H1 (cell line): ENCODE data around the gene SIK3. TPM values are rescaled to one million over a fixed set of nuclear protein-coding genes. Genes with fewer than 3 reads are reported as not detected.

Experiments used
- CTCF ChIA-PET: fragments of 300-600 bp; sonication (Branson Sonifier 250); formaldehyde crosslinking; loops from one replicate; lab custom pipeline; 2021; ENCODE audit not compliant: partially characterized antibody; lab: Charles Lee
- POLR2A ChIA-PET: fragments of 300-600 bp; sonication (Branson Sonifier 250); formaldehyde crosslinking; loops from one replicate; lab custom pipeline; 2021; ENCODE audit warnings: inconsistent platforms; ENCODE audit not compliant: partially characterized antibody; lab: Charles Lee
- DNase-seq, 2 experiments: peaks; one replicate each; pipeline versions ENCODE4 v3.0.0 to v3.0.0-alpha.2; 2010 to 2022; ENCODE audit warnings: low spot score in 2 of 2, low read depth in 1 of 2, mixed read lengths in 1 of 2
- FAIRE-seq: peaks from 2 replicates; lab custom pipeline; 2011; peaks lifted over from hg19 to GRCh38; lab: Jason Lieb, UNC
- H2AFZ ChIP-seq: 2 replicates; pipeline ENCODE4 v1.8.1; 2012; ENCODE audit warnings: low read length, inconsistent platforms
- H2AK5ac ChIP-seq: 2 replicates; pipeline ENCODE4 v1.6.1; 2013; ENCODE audit warnings: low read depth, low read length
- H2BK120ac ChIP-seq: replicated peaks from 2 replicates; pipeline ENCODE3; 2013; ENCODE audit warnings: low read depth, low read length, inconsistent platforms
- H2BK12ac ChIP-seq: 2 replicates; pipeline ENCODE4 v1.6.1; 2013; ENCODE audit warnings: low read depth, low read length
- H2BK15ac ChIP-seq: 2 replicates; pipeline ENCODE4 v1.6.1; 2013; ENCODE audit warnings: low read length
- H2BK20ac ChIP-seq: 2 replicates; pipeline ENCODE4 v1.6.1; 2013; ENCODE audit warnings: low read length
- H2BK5ac ChIP-seq: 2 replicates; pipeline ENCODE4 v1.6.1; 2013; ENCODE audit warnings: low read depth, low read length
- H3K14ac ChIP-seq: 2 replicates; pipeline ENCODE4 v1.6.1; 2013; ENCODE audit warnings: inconsistent platforms; ENCODE audit not compliant: insufficient read length
- H3K18ac ChIP-seq: 2 replicates; pipeline ENCODE4 v1.6.1; 2013; ENCODE audit warnings: low read length; ENCODE audit errors: extremely low read depth
- H3K23ac ChIP-seq: 2 replicates; pipeline ENCODE4 v1.6.1; 2013; ENCODE audit warnings: inconsistent platforms; ENCODE audit not compliant: insufficient read length
- H3K23me2 ChIP-seq: 2 replicates; pipeline ENCODE4 v1.6.1; 2013; ENCODE audit warnings: low read depth, low read length
- H3K27ac ChIP-seq: 2 replicates; pipeline ENCODE4 v1.6.1; 2011; ENCODE audit warnings: low read depth, low read length, inconsistent platforms
- H3K27me3 ChIP-seq, 4 experiments: replicated peaks in 1 of 4; 1 replicate in 1 of 4; 2 replicates in 3 of 4; pipeline versions ENCODE4 v1.6.1 to v1.8.1; 2011 to 2013; ENCODE audit warnings: low read length in 3 of 4, mild to moderate bottlenecking in 3 of 4, inconsistent platforms in 2 of 4, mixed read lengths in 2 of 4, moderate library complexity in 1 of 4; ENCODE audit not compliant: control insufficient read depth in 3 of 4, insufficient read depth in 3 of 4; ENCODE audit errors: extremely low read depth in 1 of 4
- H3K36me3 ChIP-seq, 4 experiments: 2 replicates each; pipeline versions ENCODE4 v1.6.1 to v1.8.1; 2011 to 2013; ENCODE audit warnings: mild to moderate bottlenecking in 4 of 4, low read length in 3 of 4, moderate library complexity in 2 of 4, control low read depth in 1 of 4, inconsistent platforms in 1 of 4; ENCODE audit not compliant: insufficient read depth in 4 of 4, control insufficient read depth in 2 of 4
- H3K4ac ChIP-seq: replicated peaks from 2 replicates; pipeline ENCODE3; 2013; ENCODE audit warnings: low read length, low read depth, mixed read lengths, inconsistent platforms; ENCODE audit not compliant: insufficient read length
- H3K4me1 ChIP-seq, 4 experiments: replicated peaks in 1 of 4; 1 replicate in 1 of 4; 2 replicates in 3 of 4; pipeline versions ENCODE4 v1.6.1 to v1.8.1; 2011 to 2013; ENCODE audit warnings: low read length in 3 of 4, inconsistent platforms in 2 of 4, mixed read lengths in 1 of 4; ENCODE audit not compliant: insufficient read depth in 4 of 4, control insufficient read depth in 3 of 4
- H3K4me2 ChIP-seq, 2 experiments: 2 replicates each; pipeline versions ENCODE4 v1.6.1 to v1.8.1; 2011 to 2013; ENCODE audit warnings: low read depth in 2 of 2, low read length in 2 of 2, control low read depth in 1 of 2, inconsistent platforms in 1 of 2, mild to moderate bottlenecking in 1 of 2; ENCODE audit not compliant: insufficient read depth in 1 of 2
- H3K4me3 ChIP-seq, 4 experiments: fragments of 200-600, 300-600 bp in 1 of 4; sonication (generic), shearing (Covaris generic), sonication (Bioruptor Twin) in 1 of 4; 2 replicates each; pipeline versions ENCODE4 v1.5.1 to v1.8.1; 2011 to 2016; ENCODE audit warnings: low read length in 4 of 4, low read depth in 3 of 4, control low read depth in 2 of 4, inconsistent platforms in 2 of 4, mild to moderate bottlenecking in 2 of 4, mixed read lengths in 1 of 4, moderate library complexity in 1 of 4; ENCODE audit not compliant: insufficient read depth in 2 of 4; ENCODE audit errors: extremely low read depth in 1 of 4
- H3K56ac ChIP-seq: replicated peaks from 2 replicates; pipeline ENCODE3; 2013; ENCODE audit warnings: low read depth, mild to moderate bottlenecking, mixed read lengths, low read length, inconsistent platforms; ENCODE audit not compliant: insufficient read length
- H3K79me1 ChIP-seq: 2 replicates; pipeline ENCODE4 v1.6.1; 2013; ENCODE audit warnings: low read depth, low read length, control low read depth
- H3K79me2 ChIP-seq, 2 experiments: 2 replicates each; pipeline versions ENCODE4 v1.6.1 to v1.8.1; 2012 to 2013; ENCODE audit warnings: low read length in 2 of 2, mild to moderate bottlenecking in 2 of 2, inconsistent platforms in 1 of 2; ENCODE audit not compliant: insufficient read depth in 2 of 2, control insufficient read depth in 1 of 2
- H3K9ac ChIP-seq, 4 experiments: replicated peaks in 1 of 4; 1 replicate in 1 of 4; 2 replicates in 3 of 4; pipeline versions ENCODE4 v1.6.1 to v1.8.1; 2011 to 2013; ENCODE audit warnings: low read depth in 3 of 4, low read length in 3 of 4, control low read depth in 2 of 4, mild to moderate bottlenecking in 2 of 4, moderate library complexity in 2 of 4, inconsistent platforms in 1 of 4; ENCODE audit errors: extremely low read depth in 1 of 4
- H3K9me3 ChIP-seq, 2 experiments: 2 replicates each; pipeline versions ENCODE4 v1.6.1 to v1.8.1; 2012 to 2013; ENCODE audit warnings: mild to moderate bottlenecking in 2 of 2, moderate library complexity in 2 of 2, control low read depth in 1 of 2, inconsistent platforms in 1 of 2, low read depth in 1 of 2, low read length in 1 of 2, mixed read lengths in 1 of 2; ENCODE audit not compliant: insufficient read depth in 2 of 2
- H4K20me1 ChIP-seq, 2 experiments: replicated peaks in 1 of 2; 2 replicates each; pipeline versions ENCODE3 to v1.8.1; 2011 to 2013; ENCODE audit warnings: inconsistent platforms in 2 of 2, low read length in 2 of 2, mild to moderate bottlenecking in 1 of 2; ENCODE audit not compliant: insufficient read depth in 2 of 2, control insufficient read depth in 1 of 2
- H4K5ac ChIP-seq: 2 replicates; pipeline ENCODE4 v1.6.1; 2013; ENCODE audit warnings: low read length, low read depth, mixed read lengths, inconsistent platforms; ENCODE audit not compliant: insufficient read length
- H4K8ac ChIP-seq: 2 replicates; pipeline ENCODE4 v1.8.0; 2013; ENCODE audit warnings: mild to moderate bottlenecking, moderate library complexity, low read length, inconsistent platforms; ENCODE audit not compliant: insufficient read depth; ENCODE audit errors: extremely low read depth
- H4K91ac ChIP-seq: replicated peaks from 2 replicates; pipeline ENCODE3; 2013; ENCODE audit warnings: low read length, mixed read lengths, inconsistent platforms; ENCODE audit not compliant: insufficient read length
- CEBPB ChIP-seq: IDR thresholded peaks from 2 replicates; pipeline ENCODE4 v1.6.1; 2012; ENCODE audit warnings: low read depth, low read length
- EGR1 ChIP-seq: IDR thresholded peaks from 2 replicates; pipeline ENCODE4 v1.6.1; 2011; ENCODE audit warnings: low read depth, low read length, borderline replicate concordance
- FOSL1 ChIP-seq: IDR thresholded peaks from 2 replicates; pipeline ENCODE4 v1.6.1; 2011; ENCODE audit warnings: mild to moderate bottlenecking, low read depth, low read length, moderate library complexity; ENCODE audit not compliant: insufficient read depth
- HDAC2 ChIP-seq, 2 experiments: fragments of 300-600 bp in 1 of 2; sonication (generic) in 1 of 2; IDR thresholded peaks; 2 replicates each; pipeline ENCODE4 v1.6.1; 2011 to 2012; ENCODE audit warnings: low read depth in 2 of 2, low read length in 2 of 2, mild to moderate bottlenecking in 2 of 2, moderate library complexity in 2 of 2, borderline replicate concordance in 1 of 2, inconsistent platforms in 1 of 2
- KDM1A ChIP-seq: fragments of 200-600, 300-600 bp; sonication (generic); IDR thresholded peaks from 2 replicates; pipeline ENCODE4 v1.7.1; 2016; ENCODE audit warnings: mild to moderate bottlenecking, low read length, borderline replicate concordance
- NANOG ChIP-seq: IDR thresholded peaks from 2 replicates; pipeline ENCODE4 v1.6.1; 2011; ENCODE audit warnings: low read length, low read depth, mild to moderate bottlenecking, inconsistent platforms; ENCODE audit not compliant: insufficient read depth, poor library complexity, severe bottlenecking
- RNF2 ChIP-seq: fragments of 200-900, 300-1000 bp; sonication (generic); IDR thresholded peaks from 2 replicates; pipeline ENCODE4 v1.7.1; 2016; ENCODE audit warnings: borderline replicate concordance, low read depth, mild to moderate bottlenecking, antibody characterized with exemption, low read length; ENCODE audit not compliant: poor library complexity, severe bottlenecking; ENCODE audit errors: missing control alignments
- SP1 ChIP-seq: IDR thresholded peaks from 2 replicates; pipeline ENCODE4 v1.6.1; 2011; ENCODE audit warnings: low read depth, low read length
- SRF ChIP-seq: IDR thresholded peaks from 2 replicates; pipeline ENCODE4 v1.6.1; 2011; ENCODE audit warnings: mild to moderate bottlenecking, low read depth, low read length, moderate library complexity
- WGBS, 2 experiments: shearing (Covaris generic) in 1 of 2; methylation state at CpG; one replicate each; pipeline versions ENCODE4 v1.1.6 to v1.1.7; 2013 to 2015; ENCODE audit warnings: low lambda C conversion rate in 2 of 2, mixed read lengths in 2 of 2, inconsistent platforms in 1 of 2, low coverage in 1 of 2, missing lambda C conversion rate in 1 of 2; ENCODE audit not compliant: insufficient replicate concordance in 2 of 2, insufficient coverage in 1 of 2, insufficient read length in 1 of 2; ENCODE audit errors: extremely low coverage in 1 of 2, missing lambda C conversion rate in 1 of 2; 5-methylcytosine and 5-hydroxymethylcytosine counted together
- polyA plus RNA-seq, 7 experiments: library from polyadenylated mRNA; depleted of rRNA in 3 of 7; stranded (reverse) in 5 of 7; unstranded in 2 of 7; fragments of >200 nt in 5 of 7; fragments of 200-250 nt in 2 of 7; gene quantifications; 1 replicate in 5 of 7; 2 replicates in 1 of 7; 4 replicates in 1 of 7; pipeline versions ENCODE4 v1.2.1 to v1.2.3, GENCODE V29; 2011 to 2013; ENCODE audit warnings: missing spikeins in 2 of 7, mixed read lengths in 2 of 7
- total RNA-seq: library from RNA; stranded (reverse); fragmentation: NEBNext Ultra II Directional; extraction: Animal tissue kit (Norgen Biotek cat#: 25700); gene quantifications from 2 replicates; pipeline ENCODE4 v1.2.1, GENCODE V29; 2021

SIK3 gene
- total and polyA plus RNA-seq, 2 of the 8 experiments (the other 6 are each of a cell fraction or from before 2014, with no cell fraction given) = 19.9 to 32.1 TPM

DNA sequence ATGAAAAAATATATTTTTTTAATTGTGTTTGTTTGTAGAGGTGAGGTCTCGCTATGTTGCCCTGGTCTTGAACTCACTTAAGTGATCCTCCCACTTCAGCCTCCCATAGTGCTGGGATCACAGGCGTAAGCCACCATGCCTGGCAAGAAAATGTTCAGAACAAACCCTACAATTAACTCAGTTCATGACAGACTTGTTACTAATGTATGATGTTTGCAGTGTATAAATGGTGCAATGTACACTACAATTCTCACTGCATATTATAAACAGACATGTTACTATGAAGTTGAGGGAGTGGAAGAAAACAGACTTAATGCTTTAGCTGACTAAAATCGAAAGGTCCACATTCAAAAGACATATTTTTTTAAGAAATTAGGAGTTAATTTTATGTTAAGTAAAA, 59.0 kb downstream of the SIK3 start:
- peaks cover 0 to 61% of the 10 kb centered on the region in 2 experiments; a peak in 3 of 4 replicates for H3K79me2 ChIP-seq
- DNase-seq = no peak

More for the DNA sequence above, 59.0 kb downstream of the SIK3 start:
- H3K9me3 ChIP-seq = no peaks in the 10 kb centered on the region
- peaks cover 0 to 2% of the 10 kb centered on the region in 2 experiments for H4K20me1 ChIP-seq
- H3K27me3 ChIP-seq = no peaks in the 10 kb centered on the region
- no peak overlapping the region for H3K56ac ChIP-seq
- H3K4me1 ChIP-seq = peaks cover 0 to 10% (median 4%) of the 10 kb centered on the region in 4 experiments; a peak in 3 of 7 replicates
- H2BK15ac ChIP-seq = no peak overlapping the region
- no peak overlapping the region for H3K23ac ChIP-seq
- H2AK5ac ChIP-seq = no peak overlapping the region
- no peak overlapping the region for H2BK12ac ChIP-seq
- H3K27ac ChIP-seq = no peak overlapping the region
- no peaks in the 10 kb centered on the region for H3K36me3 ChIP-seq
- no peak overlapping the region for H3K9ac ChIP-seq
- no peak overlapping the region for H2AFZ ChIP-seq
- H4K5ac ChIP-seq = no peak overlapping the region
- H3K4ac ChIP-seq = no peak overlapping the region
- 91% methylated on average over 3 of the region's 3 CpGs; no CpG with 5 or more reads in 1 of the 2 experiments for WGBS, 2 experiments
- no peak overlapping the region for H3K14ac ChIP-seq
- ChIA-PET POLR2A (interaction anchor here (0.7 to 0.9 kb wide), 2 partner anchors 37 to 60 kb away, joined by 3 to 4 read pairs; no protein-coding TSS in a partner anchor), CTCF (interaction anchor here (0.6 to 1.5 kb wide), 5 partner anchors 10 to 143 kb away, joined by 3 to 4 read pairs (median 3); no protein-coding TSS in a partner anchor)
- no peak overlapping the region for H2BK120ac ChIP-seq
- H4K91ac ChIP-seq = no peak overlapping the region
- H3K4me3 ChIP-seq = no peak overlapping the region
- no peak overlapping the region for H3K18ac ChIP-seq
- TF ChIP-seq HDAC2 (IDR thresholded peaks at IDR 0.05; ENCODE audit: borderline replicate concordance in 1 of 2, low read depth in 2 of 2, low read length in 2 of 2) (no peak), NANOG (no peak), RNF2 (no peak), SP1 (no peak), EGR1 (no peak), CEBPB (no peak), KDM1A (no peak), FOSL1 (no peak), SRF (no peak)
- TF ChIP-seq, all 59 proteins: peak for 0
- no peaks in the 10 kb centered on the region for H3K23me2 ChIP-seq
- no peak overlapping the region for H2BK20ac ChIP-seq
- no peak overlapping the region for H3K4me2 ChIP-seq
- H3K79me1 ChIP-seq = no peaks in the 10 kb centered on the region
- no peak for FAIRE-seq
- no peak overlapping the region for H2BK5ac ChIP-seq
- no peak overlapping the region for H4K8ac ChIP-seq
